GM12878 (cell line): ENCODE measurements around the gene LIN37.

ENCODE experiments used
- CTCF ChIP-seq, 3 experiments: IDR thresholded peaks in 2 of 3; conservative IDR thresholded peaks in 1 of 3; 2 replicates each; pipeline ENCODE4 v1.5.1; 2011; ENCODE audit warnings: low read depth in 3 of 3, low read length in 3 of 3, mild to moderate bottlenecking in 3 of 3, control low read depth in 2 of 3, moderate library complexity in 2 of 3, inconsistent platforms in 1 of 3, mixed read lengths in 1 of 3; ENCODE audit not compliant: control insufficient read depth in 2 of 3, insufficient read depth in 1 of 3; ENCODE audit errors: extremely low read depth in 1 of 3
- RFX5 ChIP-seq: IDR thresholded peaks from 2 replicates; pipeline ENCODE4 v1.6.1; 2011; ENCODE audit warnings: low read depth, low read length, improper control_type of control experiment
- TF ChIP-seq, protein P1 (sequence below): fragments of 150-350 bp; IDR thresholded peaks from 2 replicates; pipeline ENCODE4 v1.6.1; 2016; ENCODE audit warnings: low read depth, low read length

GRCh38 chr19:35789978-35790944 lies 41.9 kb downstream of the LIN37 start:
- no peak for TF ChIP-seq CTCF (IDR thresholded peaks at IDR 0.05 in 2 of 3, conservative IDR thresholded peaks at IDR 0.05 in 1 of 3; ENCODE audit: control insufficient read depth in 2 of 3, extremely low read depth in 1 of 3, insufficient read depth in 1 of 3, low read depth in 3 of 3, low read length in 3 of 3)
- TF ChIP-seq RFX5 = no peak
- TF ChIP-seq, protein P1, sequence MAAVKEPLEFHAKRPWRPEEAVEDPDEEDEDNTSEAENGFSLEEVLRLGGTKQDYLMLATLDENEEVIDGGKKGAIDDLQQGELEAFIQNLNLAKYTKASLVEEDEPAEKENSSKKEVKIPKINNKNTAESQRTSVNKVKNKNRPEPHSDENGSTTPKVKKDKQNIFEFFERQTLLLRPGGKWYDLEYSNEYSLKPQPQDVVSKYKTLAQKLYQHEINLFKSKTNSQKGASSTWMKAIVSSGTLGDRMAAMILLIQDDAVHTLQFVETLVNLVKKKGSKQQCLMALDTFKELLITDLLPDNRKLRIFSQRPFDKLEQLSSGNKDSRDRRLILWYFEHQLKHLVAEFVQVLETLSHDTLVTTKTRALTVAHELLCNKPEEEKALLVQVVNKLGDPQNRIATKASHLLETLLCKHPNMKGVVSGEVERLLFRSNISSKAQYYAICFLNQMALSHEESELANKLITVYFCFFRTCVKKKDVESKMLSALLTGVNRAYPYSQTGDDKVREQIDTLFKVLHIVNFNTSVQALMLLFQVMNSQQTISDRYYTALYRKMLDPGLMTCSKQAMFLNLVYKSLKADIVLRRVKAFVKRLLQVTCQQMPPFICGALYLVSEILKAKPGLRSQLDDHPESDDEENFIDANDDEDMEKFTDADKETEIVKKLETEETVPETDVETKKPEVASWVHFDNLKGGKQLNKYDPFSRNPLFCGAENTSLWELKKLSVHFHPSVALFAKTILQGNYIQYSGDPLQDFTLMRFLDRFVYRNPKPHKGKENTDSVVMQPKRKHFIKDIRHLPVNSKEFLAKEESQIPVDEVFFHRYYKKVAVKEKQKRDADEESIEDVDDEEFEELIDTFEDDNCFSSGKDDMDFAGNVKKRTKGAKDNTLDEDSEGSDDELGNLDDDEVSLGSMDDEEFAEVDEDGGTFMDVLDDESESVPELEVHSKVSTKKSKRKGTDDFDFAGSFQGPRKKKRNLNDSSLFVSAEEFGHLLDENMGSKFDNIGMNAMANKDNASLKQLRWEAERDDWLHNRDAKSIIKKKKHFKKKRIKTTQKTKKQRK = no peak
